ENCODE measurements around the gene FOXP1. TPM values are rescaled to one million over a fixed set of nuclear protein-coding genes. Genes with fewer than 3 reads are reported as not detected.

The FOXP1 gene
- total and polyA plus RNA-seq, 9 of the 15 experiments (the other 6 are each of a cell fraction or from before 2014, with no cell fraction given) = 7.7 to 34.5 (median 13.7) TPM

DNA sequence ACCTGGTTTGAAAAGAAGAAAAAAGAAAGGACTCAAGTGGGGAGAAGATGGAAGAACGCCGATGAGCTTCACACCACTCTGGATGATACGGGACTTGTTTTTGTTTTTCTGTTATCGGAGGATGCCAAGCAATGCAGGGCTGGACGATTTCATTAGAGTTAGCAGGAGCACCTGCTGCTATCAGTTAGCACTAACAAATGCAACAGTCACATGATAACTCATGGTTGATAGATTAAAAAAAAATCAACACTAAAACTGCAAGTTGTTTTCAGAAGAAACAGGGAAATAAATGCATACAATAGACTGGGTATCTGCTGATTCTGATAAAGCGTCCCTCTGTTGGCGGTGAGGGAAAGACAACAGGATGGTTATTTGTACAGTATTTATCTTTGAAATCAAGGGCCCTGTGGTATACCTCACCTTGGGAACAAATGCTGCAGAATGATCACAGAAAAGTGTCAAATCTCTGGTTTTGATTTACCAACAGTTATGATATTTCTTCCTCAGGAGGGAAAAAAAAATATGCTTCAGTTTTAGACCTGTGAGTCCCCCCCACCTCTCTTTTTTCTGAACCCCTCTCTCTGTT is 575.1 kb downstream of the FOXP1 start:
- no TSS peak for BruUV-seq (replicated peaks)
- Histone ChIP-seq H3K4me3 (no peak overlapping the region), H3K9me1 (ENCODE audit: control insufficient read depth, insufficient read depth, low read length) (no peaks in the 10 kb centered on the region), H3K4me1 (replicated peaks in 1 of 2; ENCODE audit: control insufficient read depth in 2 of 2, insufficient read depth in 2 of 2, low read length in 2 of 2) (no peaks in the 10 kb centered on the region), H3K9me3 (replicated peaks; ENCODE audit: control insufficient read depth, insufficient read depth, low read depth, low read length) (no peaks in the 10 kb centered on the region), H3K79me2 (ENCODE audit: control insufficient read depth, insufficient read depth, low read length) (no peaks in the 10 kb centered on the region), H2AFZ (ENCODE audit: low read depth, low read length) (no peak overlapping the region), H3K4me2 (ENCODE audit: insufficient read depth, low read length) (no peak overlapping the region), H3K27me3 (ENCODE audit: control insufficient read depth in 2 of 2, insufficient read depth in 2 of 2, low read length in 2 of 2) (no peaks in the 10 kb centered on the region), H3K36me3 (ENCODE audit: control insufficient read depth, insufficient read depth, low read length) (peaks cover 8% of the 10 kb centered on the region; the same call in 1 of the 3 replicates), H4K20me1 (replicated peaks; ENCODE audit: control insufficient read depth, insufficient read depth, low read length) (no peaks in the 10 kb centered on the region), H3K27ac (ENCODE audit: extremely low read depth, low read depth, low read length) (no peak overlapping the region), H3K9ac (ENCODE audit: insufficient read depth in 1 of 2, low read depth in 2 of 2, low read length in 2 of 2) (no peak overlapping the region)
- ATAC-seq (no peak), DNase-seq (ENCODE audit: extremely low read depth in 1 of 4, low spot score in 3 of 4) (no peak), FAIRE-seq (no peak)
- 33% methylated on average over 5 of the region's 7 CpGs for WGBS (ENCODE audit: insufficient coverage, low coverage, missing lambda C conversion rate)
- intact Hi-C loops (cut with micrococcal nuclease) = loop anchor here (10.0 kb wide), 1 partner anchor 576 kb away; the partner anchor contains the start of gene FOXP1
- in situ Hi-C loops (cut with MboI) = loop anchor here (25.0 kb wide), 1 partner anchor 579 kb away; the partner anchor contains the start of gene FOXP1
- TF ChIP-seq EWSR1 (IDR thresholded peaks at IDR 0.05; ENCODE audit: borderline replicate concordance, low read depth, partially characterized antibody) (no peak), NR2C1 (IDR thresholded peaks at IDR 0.05) (no peak), NR2C1 (tag; IDR thresholded peaks at IDR 0.05) (no peak), TEAD2 (tag; IDR thresholded peaks at IDR 0.05) (no peak)
- TF ChIP-seq, protein P1, sequence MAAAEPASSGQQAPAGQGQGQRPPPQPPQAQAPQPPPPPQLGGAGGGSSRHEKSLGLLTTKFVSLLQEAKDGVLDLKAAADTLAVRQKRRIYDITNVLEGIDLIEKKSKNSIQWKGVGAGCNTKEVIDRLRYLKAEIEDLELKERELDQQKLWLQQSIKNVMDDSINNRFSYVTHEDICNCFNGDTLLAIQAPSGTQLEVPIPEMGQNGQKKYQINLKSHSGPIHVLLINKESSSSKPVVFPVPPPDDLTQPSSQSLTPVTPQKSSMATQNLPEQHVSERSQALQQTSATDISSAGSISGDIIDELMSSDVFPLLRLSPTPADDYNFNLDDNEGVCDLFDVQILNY (CRISPR knock-in tag; IDR thresholded peaks at IDR 0.05) = no peak
- POLR2A ChIA-PET = interaction anchor here (0.6 kb wide), 2 partner anchors 25 to 26 kb away, joined by 3 read pairs; no protein-coding TSS in a partner anchor
- CTCF ChIA-PET (ENCODE audit: low intra/inter-chr PET ratio) = no interaction called here
